Hindlimb muscle (tissue), 1 donor: ENCODE results near the gene TMIE. TPM values are rescaled to one million over a fixed set of nuclear protein-coding genes. Genes with fewer than 3 reads are reported as not detected.

ENCODE experiments used
- DNase-seq: peaks from one replicate; pipeline ENCODE4 v3.0.0-alpha.2; 2013
- polyA plus RNA-seq: library from polyadenylated mRNA; unstranded; fragments of 120-200 nt; gene quantifications from one replicate; pipeline ENCODE4 v1.2.1, GENCODE V29; 2013; ENCODE audit not compliant: insufficient read length

The TMIE gene
- polyA plus RNA-seq, 1 donor: 0.63 TPM

- no peak for DNase-seq
Observed at GRCh38 chr3:46709157-46709654, 8.0 kb downstream of the TMIE start.

- no peak for DNase-seq
Observed at GRCh38 chr3:46709721-46710120, 8.5 kb downstream of the TMIE start.

- DNase-seq: no peak
Observed at GRCh38 chr3:46710229-46710628, 9.0 kb downstream of the TMIE start.

GRCh38 chr3:46710671-46711295 is 9.6 kb downstream of the TMIE start:
- DNase-seq: no peak

- no peak for DNase-seq
Observed at GRCh38 chr3:46711305-46711704, 10.1 kb downstream of the TMIE start.

GRCh38 chr3:46711760-46712159 is 10.6 kb downstream of the TMIE start:
- no peak for DNase-seq

GRCh38 chr3:46712191-46713049 is 11.2 kb downstream of the TMIE start:
- DNase-seq: no peak

GRCh38 chr3:46713050-46713897 is 12.1 kb downstream of the TMIE start:
- DNase-seq: no peak

- no peak for DNase-seq
Observed at GRCh38 chr3:46713898-46714552, 12.8 kb downstream of the TMIE start.

- no peak for DNase-seq
Observed at GRCh38 chr3:46714728-46715506, 13.7 kb downstream of the TMIE start.

GRCh38 chr3:46715507-46716175 is 14.4 kb downstream of the TMIE start:
- DNase-seq: no peak

- DNase-seq: no peak
Observed at GRCh38 chr3:46716461-46717441, 15.6 kb downstream of the TMIE start.

- DNase-seq: no peak
Observed at GRCh38 chr3:46717447-46718231, 16.4 kb downstream of the TMIE start, which contains the start of gene PRSS50. TSS of gene PRSS50 (minus strand) at chr3:46717869. CDS start at chr3:46717824, 45 bp downstream.

GRCh38 chr3:46719044-46719565 is 17.9 kb downstream of the TMIE start:
- no peak for DNase-seq

GRCh38 chr3:46719735-46720271 is 18.6 kb downstream of the TMIE start:
- DNase-seq: no peak

GRCh38 chr3:46721009-46721408 is 19.8 kb downstream of the TMIE start:
- no peak for DNase-seq

- DNase-seq: no peak
Observed at GRCh38 chr3:46722443-46722842, 21.3 kb downstream of the TMIE start.

- DNase-seq: no peak
Observed at GRCh38 chr3:46724424-46724823, 23.2 kb downstream of the TMIE start.
